CD1c-positive myeloid dendritic cell (primary cell): ENCODE data around the gene LYRM7.
"Not testable (repeated sequence)": the region's sequence is repeated elsewhere in the genome, so short reads cannot be mapped to it uniquely, and the experiment has no call there.

Experiments
- DNase-seq: peaks from one replicate; pipeline ENCODE4 v3.0.0-alpha.2; 2016; ENCODE audit errors: extremely low spot score

LYRM7 gene

GRCh38 chr5:131180407-131180806, 9.7 kb downstream of the LYRM7 start:
- DNase-seq, result no peak

- no peak for DNase-seq
These were observed 12.1 kb downstream of the LYRM7 start for GRCh38 chr5:131182839-131183238.

GRCh38 chr5:131185523-131186104, 14.9 kb downstream of the LYRM7 start:
- DNase-seq, result no peak

GRCh38 chr5:131186561-131187256, 16.0 kb downstream of the LYRM7 start:
- DNase-seq, result no peak

DNA sequence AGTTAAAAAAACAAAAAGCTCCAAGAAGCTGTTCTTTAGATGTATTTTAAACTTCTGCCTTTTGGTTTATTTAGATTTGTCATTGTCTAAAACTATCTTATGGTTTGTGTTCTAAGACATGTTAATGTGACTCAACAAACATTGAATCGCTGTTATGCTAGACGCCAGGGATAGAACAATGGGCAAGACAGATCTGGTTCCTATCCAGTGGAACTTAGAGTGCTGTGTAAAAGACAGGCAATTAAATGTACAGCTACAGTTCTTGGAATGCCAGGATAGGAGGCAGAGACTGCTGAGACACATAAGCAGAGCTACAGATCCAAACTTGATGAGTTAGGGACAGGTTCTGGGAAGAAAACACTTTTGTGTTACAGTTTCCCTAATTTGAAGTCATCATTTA, 22.4 kb downstream of the LYRM7 start:
- no peak for DNase-seq

GRCh38 chr5:131193897-131194296, 23.2 kb downstream of the LYRM7 start:
- DNase-seq, result not testable (repeated sequence)

GRCh38 chr5:131194725-131195124, 24.0 kb downstream of the LYRM7 start:
- no peak for DNase-seq

DNA sequence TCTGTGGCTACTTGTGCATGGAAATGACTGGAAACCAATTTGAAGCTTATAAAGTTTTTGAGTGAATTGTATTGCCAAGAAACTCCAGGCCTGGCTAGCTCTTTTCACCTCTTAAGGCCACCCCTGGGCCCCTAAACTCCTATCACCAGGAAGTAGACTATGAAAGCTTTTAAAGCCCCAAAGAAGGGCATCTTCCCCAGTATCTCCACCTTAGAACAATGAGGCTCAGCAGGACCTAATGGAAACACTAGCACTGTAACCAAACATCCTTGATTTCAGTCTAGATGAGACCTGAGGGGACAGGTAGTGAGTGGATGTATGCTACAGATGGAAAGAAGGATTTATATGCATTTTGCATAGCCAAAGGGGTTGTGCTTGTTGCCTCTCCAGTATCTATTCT, 25.0 kb downstream of the LYRM7 start:
- DNase-seq, result no peak

GRCh38 chr5:131196331-131196730, 25.6 kb downstream of the LYRM7 start:
- DNase-seq, result no peak

GRCh38 chr5:131198625-131199024, 27.9 kb downstream of the LYRM7 start:
- no peak for DNase-seq

DNA sequence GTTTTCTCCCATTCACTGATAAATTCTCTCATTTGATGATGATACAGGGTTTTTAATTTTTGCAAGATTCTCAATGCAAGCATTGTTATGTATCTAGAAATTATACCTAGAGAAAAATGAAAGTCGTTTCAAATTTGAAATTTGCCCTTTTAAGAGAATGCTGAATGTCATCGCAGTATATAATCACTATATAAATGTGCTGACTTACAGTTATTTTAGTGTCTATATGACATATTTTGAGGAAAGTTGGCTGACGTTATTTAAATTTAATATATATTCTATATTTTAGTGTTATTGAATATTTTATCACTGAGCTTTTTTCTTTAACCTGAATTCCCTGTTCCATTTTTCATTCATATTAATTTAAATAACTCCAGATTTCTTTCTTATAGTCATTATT, 29.8 kb downstream of the LYRM7 start:
- DNase-seq, result no peak

- no peak for DNase-seq
These were observed 34.2 kb downstream of the LYRM7 start for GRCh38 chr5:131204964-131205363.

GRCh38 chr5:131206061-131206460, 35.3 kb downstream of the LYRM7 start:
- DNase-seq, result no peak

DNA sequence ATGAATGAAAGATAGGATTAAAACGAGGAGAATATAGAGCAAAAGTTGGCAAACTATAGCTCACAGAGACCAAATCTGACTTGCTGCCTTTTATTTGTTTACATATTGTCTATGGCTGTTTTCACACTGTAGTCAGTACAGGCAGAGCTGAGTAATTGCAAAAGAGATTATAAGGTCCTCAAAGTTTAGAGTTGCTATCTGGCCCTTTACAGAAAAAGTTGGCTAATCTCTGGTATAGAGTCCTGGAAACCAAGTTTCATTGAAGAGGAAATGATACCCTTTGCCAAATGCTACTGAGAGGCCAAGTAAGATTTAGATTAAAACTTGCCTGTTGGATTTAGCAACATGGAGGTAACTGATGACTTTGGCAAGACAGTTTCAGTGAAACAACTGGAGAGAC, 36.0 kb downstream of the LYRM7 start:
- peak; percentile 50 for DNase-seq

- no peak for DNase-seq
These were observed 38.4 kb downstream of the LYRM7 start for GRCh38 chr5:131209175-131209505.

DNA sequence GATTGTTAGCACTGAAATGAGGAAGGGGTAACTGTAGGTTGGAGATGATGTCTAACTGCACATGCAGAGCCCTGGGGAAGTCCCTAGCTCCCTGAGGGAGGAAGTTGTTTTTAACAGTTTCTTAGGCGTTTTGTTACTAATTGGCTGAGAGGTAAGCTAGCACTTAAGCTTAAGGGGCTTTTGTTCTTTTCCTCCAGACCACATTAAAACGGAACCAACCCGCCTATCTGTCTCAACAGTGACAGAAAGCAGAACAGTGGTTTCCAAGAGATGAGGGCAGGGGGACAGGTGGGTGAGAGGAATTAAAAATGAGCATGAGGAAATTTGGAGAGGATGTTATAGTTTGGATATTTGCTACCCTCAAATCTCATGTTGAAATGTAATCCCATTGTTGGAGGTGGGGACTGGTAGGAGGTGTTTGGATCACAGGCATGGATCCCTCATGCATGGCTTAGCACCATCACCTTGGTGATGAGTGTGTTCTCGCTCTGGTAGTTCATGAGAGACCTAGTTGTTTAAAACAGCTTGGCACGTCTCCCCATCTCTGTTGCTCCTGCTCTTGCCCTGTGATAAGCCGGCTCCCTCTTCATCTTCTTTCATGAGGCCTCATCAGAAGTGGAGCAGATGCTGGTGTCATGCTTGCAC, 38.9 kb downstream of the LYRM7 start:
- peak; percentile 92 for DNase-seq

- peak; percentile 45 for DNase-seq
These were observed 39.4 kb downstream of the LYRM7 start for GRCh38 chr5:131210151-131210510.

- no peak for DNase-seq
These were observed 40.9 kb downstream of the LYRM7 start for GRCh38 chr5:131211669-131212068.

DNA sequence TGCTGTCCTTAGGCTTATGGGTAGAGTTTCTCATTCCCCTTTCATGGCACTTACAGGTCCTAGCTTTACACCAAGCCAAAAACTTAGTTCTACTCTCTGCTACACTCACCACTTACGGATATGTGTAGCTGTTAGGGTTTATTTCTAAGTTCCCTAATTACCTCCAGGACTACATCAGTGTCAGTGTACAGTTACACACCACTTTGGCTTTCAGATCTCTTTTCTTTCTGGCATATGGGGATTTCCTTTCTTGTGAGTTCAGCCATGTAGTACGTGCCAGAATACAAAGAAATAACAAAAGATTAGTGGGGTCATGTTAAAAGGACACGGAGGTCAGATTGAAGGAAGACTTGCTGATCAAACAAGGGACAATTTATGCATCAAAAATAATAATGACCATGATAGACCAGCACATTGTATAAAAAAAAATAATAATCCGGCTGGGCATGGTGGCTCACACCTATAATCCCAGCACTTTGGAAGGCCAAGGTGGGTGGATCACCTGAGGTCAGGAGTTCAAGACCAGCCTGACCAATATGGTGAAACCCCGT, 41.8 kb downstream of the LYRM7 start:
- DNase-seq, result peak; percentile 79

DNA sequence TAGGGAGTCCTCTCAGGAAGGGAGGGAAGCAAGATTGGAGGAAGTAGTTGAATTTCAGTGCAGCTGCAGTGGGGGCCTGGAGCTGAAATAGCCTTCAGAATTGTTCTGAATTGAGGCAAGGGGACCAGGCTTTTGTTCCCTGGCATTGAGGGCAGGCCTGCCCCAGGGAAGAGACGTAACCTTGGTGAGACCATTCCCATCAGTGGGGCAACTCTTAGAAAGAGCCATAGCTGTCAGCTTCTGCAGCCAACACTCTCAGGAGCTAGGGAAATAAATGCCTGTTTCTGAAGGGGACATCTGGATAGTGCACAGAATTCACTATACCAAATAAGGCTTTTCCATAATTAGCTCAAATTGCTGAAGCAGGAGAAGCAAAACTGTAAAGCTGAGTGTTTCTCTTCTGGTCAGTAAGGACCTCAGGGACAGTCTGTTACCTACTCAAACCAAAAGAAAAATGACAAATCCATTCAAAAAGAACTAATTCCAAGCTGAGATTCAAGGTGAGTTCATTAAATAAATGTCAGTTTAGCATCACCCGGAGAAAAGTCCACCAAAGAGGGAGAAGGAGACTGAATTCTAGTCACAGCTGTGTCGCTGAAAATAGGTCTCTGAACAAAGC, 44.0 kb downstream of the LYRM7 start:
- no peak for DNase-seq

- DNase-seq, result no peak
These were observed 47.0 kb downstream of the LYRM7 start for GRCh38 chr5:131217791-131218190.

- DNase-seq, result no peak
These were observed 47.6 kb downstream of the LYRM7 start for GRCh38 chr5:131218392-131218791.

DNA sequence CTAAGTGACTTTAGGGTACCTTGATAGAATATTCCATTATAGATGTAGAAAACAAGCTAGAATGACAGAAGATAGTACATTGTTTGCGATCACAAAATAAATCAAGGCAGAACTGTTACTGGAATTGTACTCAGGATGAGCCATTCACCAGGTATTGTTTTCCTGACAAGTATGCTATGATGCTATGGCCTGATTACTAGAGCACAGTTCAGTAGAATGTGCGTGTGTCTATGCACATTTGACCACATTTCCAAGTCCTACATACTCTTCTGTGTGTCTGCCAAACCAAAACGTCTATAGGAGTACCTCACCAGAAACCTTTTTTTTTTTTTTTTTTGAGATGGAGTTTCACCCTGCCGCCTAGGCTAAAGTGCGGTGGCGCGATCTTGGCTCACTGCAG, 49.8 kb downstream of the LYRM7 start:
- DNase-seq, result no peak
